ENCODE results near the gene TFEB.

TFEB gene

GRCh38 chr6:41736186-41736733, 852 bp upstream of the TFEB start:
- Mint-ChIP-seq H3K9me3 (no peaks in the 10 kb centered on the region), H3K36me3 (ENCODE audit: low read depth) (no peaks in the 10 kb centered on the region), H3K27ac (peak overlapping the region in 1 of 3 experiments; percentile 57), H3K4me3 (peak overlapping the region; percentile 78 to 86 (median 85)), H3K27me3 (ENCODE audit: low read depth) (peaks cover 16% of the 10 kb centered on the region), H3K4me1 (no peaks in the 10 kb centered on the region)
- no peak for TF ChIP-seq CTCF (IDR thresholded peaks at IDR 0.05; ENCODE audit: unreplicated experiment in 3 of 3)

DNA sequence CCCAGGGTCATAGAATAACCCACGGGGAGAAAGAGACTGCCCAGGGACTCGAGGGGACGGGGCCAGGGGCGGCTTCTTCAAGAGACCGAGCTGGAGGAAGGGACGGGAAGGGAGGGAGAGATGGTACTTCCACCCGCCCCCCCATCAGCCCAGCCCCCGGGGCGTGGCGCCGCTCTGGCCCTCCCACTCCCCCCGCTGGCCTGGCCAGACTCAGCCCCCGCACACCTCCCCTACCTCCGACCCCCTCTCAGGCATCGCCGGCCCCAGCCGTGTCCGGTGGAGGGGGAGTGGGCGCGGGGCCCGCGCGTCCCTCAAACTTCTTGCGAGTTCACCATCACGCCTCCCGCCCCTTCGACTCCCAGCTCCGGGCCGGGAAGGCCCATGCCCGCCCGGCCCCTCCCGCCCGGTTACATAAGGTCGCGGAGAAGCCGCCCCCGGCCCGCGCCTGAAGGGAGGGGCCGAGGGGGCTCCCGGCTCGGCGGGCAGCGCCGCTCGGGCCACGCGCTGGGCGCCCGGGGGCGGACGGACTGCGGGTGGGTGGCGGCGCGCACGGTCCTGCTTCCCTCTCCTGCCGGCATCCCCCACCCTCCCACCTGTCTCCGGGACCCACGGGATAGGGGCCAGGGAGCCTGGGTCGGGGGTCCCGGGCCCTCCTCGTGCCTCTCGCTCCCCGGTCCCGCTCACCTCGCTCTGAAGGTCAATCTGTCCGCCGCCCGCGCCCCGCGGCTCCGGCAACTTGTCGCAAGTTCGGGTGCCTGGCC, 562 bp downstream of the TFEB start:
- no peaks in the 10 kb centered on the region for H3K4me1 Mint-ChIP-seq
- no peak for TF ChIP-seq CTCF (IDR thresholded peaks at IDR 0.05; ENCODE audit: unreplicated experiment in 3 of 3)

DNA sequence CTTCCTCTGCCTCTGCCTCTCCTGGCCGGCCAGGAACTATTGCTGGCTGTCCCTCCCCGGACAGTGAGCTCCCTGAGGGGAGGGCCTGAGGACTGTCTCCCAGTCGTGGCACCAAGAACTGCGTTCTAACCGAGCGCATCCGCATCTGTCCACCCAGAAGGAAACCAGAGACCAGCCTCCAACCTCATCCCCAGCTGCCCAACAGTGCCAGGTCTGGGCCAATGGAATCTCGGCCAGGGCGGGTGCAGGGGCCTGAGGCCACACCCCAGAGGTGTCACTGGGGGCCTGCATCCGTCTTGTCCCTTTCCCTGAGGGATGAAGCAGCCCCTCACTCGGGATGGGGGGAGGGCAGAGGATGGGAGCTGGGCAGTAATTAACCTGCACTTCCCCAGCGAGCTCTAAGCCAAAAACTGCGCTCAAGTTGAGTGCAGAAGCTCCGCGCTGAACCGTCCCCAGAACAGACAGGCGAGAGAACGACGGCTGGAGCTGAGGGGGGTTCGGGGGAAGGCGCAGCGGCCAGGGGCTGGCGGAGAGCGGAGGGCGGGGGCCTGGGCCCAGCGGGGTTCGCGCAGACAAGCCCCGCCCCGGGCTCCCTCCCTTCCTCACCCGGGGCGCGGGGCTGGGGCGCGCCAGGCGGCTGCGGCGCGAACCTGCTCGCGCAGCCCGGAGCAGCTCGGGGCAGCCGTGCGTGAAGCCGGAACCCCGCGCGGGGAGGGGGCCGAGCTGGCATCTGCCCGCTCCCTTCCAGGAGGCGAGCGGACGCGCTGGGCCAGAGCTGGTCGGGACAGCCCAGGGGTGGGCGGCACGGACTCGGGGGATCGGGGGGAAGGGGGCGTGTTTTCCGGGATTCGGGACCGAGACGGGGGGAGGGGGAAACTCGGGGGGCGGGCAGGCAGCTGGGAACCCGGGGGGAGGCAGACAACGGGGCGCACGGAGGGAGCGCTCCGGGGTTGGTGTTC, 1.4 kb downstream of the TFEB start:
- H3K27me3 Mint-ChIP-seq (ENCODE audit: low read depth): peaks cover 19% of the 10 kb centered on the region
- H3K4me1 Mint-ChIP-seq: no peaks in the 10 kb centered on the region
- TF ChIP-seq CTCF (IDR thresholded peaks at IDR 0.05; ENCODE audit: unreplicated experiment in 3 of 3): no peak
- no peaks in the 10 kb centered on the region for H3K36me3 Mint-ChIP-seq (ENCODE audit: low read depth)
- no peaks in the 10 kb centered on the region for H3K9me3 Mint-ChIP-seq
- H3K4me3 Mint-ChIP-seq: peak overlapping the region; percentile 86 to 91 (median 90)
- peak overlapping the region in 2 of 3 experiments; percentile 66 to 74 for H3K27ac Mint-ChIP-seq

More for the DNA sequence above, 562 bp downstream of the TFEB start:
- H3K9me3 Mint-ChIP-seq: no peaks in the 10 kb centered on the region
- peaks cover 19% of the 10 kb centered on the region for H3K27me3 Mint-ChIP-seq (ENCODE audit: low read depth)
- peak overlapping the region; percentile 75 to 80 (median 76) for H3K4me3 Mint-ChIP-seq
- no peak overlapping the region for H3K27ac Mint-ChIP-seq
- no peaks in the 10 kb centered on the region for H3K36me3 Mint-ChIP-seq (ENCODE audit: low read depth)

- Mint-ChIP-seq H3K9me3 (no peaks in the 10 kb centered on the region), H3K4me3 (peak overlapping the region; percentile 86 to 91 (median 90)), H3K27me3 (ENCODE audit: low read depth) (peaks cover 19% of the 10 kb centered on the region), H3K27ac (no peak overlapping the region), H3K4me1 (no peaks in the 10 kb centered on the region), H3K36me3 (ENCODE audit: low read depth) (no peaks in the 10 kb centered on the region)
- TF ChIP-seq CTCF (IDR thresholded peaks at IDR 0.05; ENCODE audit: unreplicated experiment in 3 of 3): no peak
Observed at GRCh38 chr6:41733360-41733706, 2.1 kb downstream of the TFEB start.

GRCh38 chr6:41732591-41733359, 2.6 kb downstream of the TFEB start:
- TF ChIP-seq CTCF (IDR thresholded peaks at IDR 0.05; ENCODE audit: unreplicated experiment in 3 of 3): no peak
- H3K4me3 Mint-ChIP-seq: peak overlapping the region; percentile 86 to 91 (median 90)
- H3K27me3 Mint-ChIP-seq (ENCODE audit: low read depth): peaks cover 19% of the 10 kb centered on the region
- H3K4me1 Mint-ChIP-seq: no peaks in the 10 kb centered on the region
- no peaks in the 10 kb centered on the region for H3K9me3 Mint-ChIP-seq
- H3K36me3 Mint-ChIP-seq (ENCODE audit: low read depth): no peaks in the 10 kb centered on the region
- peak overlapping the region in 1 of 3 experiments; percentile 3 for H3K27ac Mint-ChIP-seq
